Measurements from ENCODE around the gene CPNE1. TPM values are rescaled to one million over a fixed set of nuclear protein-coding genes. Genes with fewer than 3 reads are reported as not detected.

The CPNE1 gene
- total RNA-seq, 1 experiment from 2014 or later: 155 TPM

DNA sequence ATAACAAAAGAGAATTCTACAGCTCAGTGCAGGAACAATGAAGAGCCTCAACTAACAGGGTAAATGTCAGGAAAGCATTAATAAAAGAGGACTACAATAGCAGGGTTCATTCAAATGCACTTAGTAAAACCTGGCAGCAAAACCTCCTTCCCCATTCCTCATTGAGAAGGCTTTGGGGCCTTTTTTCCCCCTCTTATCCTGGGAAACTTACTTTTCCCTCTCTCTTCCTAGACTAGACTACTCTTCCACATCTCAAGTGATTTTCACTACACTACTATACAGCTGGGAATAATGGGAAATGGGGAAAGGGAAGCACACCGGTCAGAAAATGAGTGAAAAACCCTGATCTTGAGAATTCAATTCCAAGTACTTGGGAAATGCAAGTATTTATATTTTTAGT lies 44.6 kb upstream of the CPNE1 start:
- no peak overlapping the region for H3K4ac ChIP-seq (ENCODE audit: low read depth, low read length)
- H3K14ac ChIP-seq (ENCODE audit: insufficient read depth, low read length): no peak overlapping the region
- H4K20me1 ChIP-seq (ENCODE audit: control insufficient read depth, insufficient read depth, insufficient read length): no peaks in the 10 kb centered on the region
- H2BK5ac ChIP-seq (ENCODE audit: insufficient read length, low read length): no peak overlapping the region
- H3K18ac ChIP-seq (ENCODE audit: insufficient read length, low read depth, low read length): no peak overlapping the region
- H4K5ac ChIP-seq (ENCODE audit: insufficient read length, low read depth, low read length): no peak overlapping the region
- no peaks in the 10 kb centered on the region for H3K4me1 ChIP-seq (ENCODE audit: insufficient read depth, low read length)
- no CpG with 5 or more reads among the region's 1 CpG for WGBS (ENCODE audit: extremely low coverage, insufficient read length, low lambda C conversion rate)
- Mint-ChIP-seq H3K36me3 (ENCODE audit: insufficient read depth in 1 of 3, low read depth in 3 of 3) (peaks cover 54 to 91% (median 90%) of the 10 kb centered on the region in 3 experiments; a peak in 6 of 7 replicates), H3K4me1 (peaks cover 3 to 7% of the 10 kb centered on the region in 2 experiments), H3K27me3 (ENCODE audit: low read depth) (no peaks in the 10 kb centered on the region), H3K9me3 (no peaks in the 10 kb centered on the region), H3K27ac (peak overlapping the region in 2 of 3 experiments; percentile 76; a peak in 4 of 7 replicates), H3K4me3 (no peak overlapping the region; a peak in 1 of 5 replicates)
- H3T11ph ChIP-seq (ENCODE audit: low read length): no peak overlapping the region
- H2BK20ac ChIP-seq (ENCODE audit: low read depth, low read length, poor library complexity, severe bottlenecking): no peak overlapping the region
- no peaks in the 10 kb centered on the region for H3K27me3 ChIP-seq (ENCODE audit: insufficient read depth, low read length)
- no peaks in the 10 kb centered on the region for H3K9me3 ChIP-seq (ENCODE audit: control insufficient read depth, low read depth, low read length)
- H3K79me2 ChIP-seq (ENCODE audit: insufficient read depth, low read length): no peaks in the 10 kb centered on the region
- DNase-seq: no peak
- H3K27ac ChIP-seq (ENCODE audit: insufficient read length, low read depth, low read length): no peak overlapping the region
- H3K9ac ChIP-seq (ENCODE audit: extremely low read depth, insufficient read length, low read length): no peak overlapping the region
- H3K56ac ChIP-seq (ENCODE audit: insufficient read length, low read depth, low read length): no peak overlapping the region
- H3K79me1 ChIP-seq (ENCODE audit: insufficient read depth, low read depth, low read length, poor library complexity, severe bottlenecking): no peaks in the 10 kb centered on the region
- no peaks in the 10 kb centered on the region for H3K23me2 ChIP-seq (ENCODE audit: insufficient read length, low read depth, low read length, poor library complexity, severe bottlenecking)
- TF ChIP-seq CTCF (conservative IDR thresholded peaks at IDR 0.05): no peak
- no peak overlapping the region for H2AFZ ChIP-seq (ENCODE audit: low read length)
- H3K4me2 ChIP-seq (ENCODE audit: insufficient read depth, insufficient read length, low read length): no peak overlapping the region
- no peak overlapping the region for H4K8ac ChIP-seq (replicated peaks; ENCODE audit: insufficient read length, low read depth, low read length)
- H3K23ac ChIP-seq (ENCODE audit: insufficient read length, low read depth, low read length): no peak overlapping the region
- no peak overlapping the region for H2BK15ac ChIP-seq (ENCODE audit: low read depth, low read length)
- no peak overlapping the region for H2AK5ac ChIP-seq (ENCODE audit: insufficient read length, low read length)
- no peak overlapping the region for H4K91ac ChIP-seq (ENCODE audit: insufficient read length, low read depth, low read length)
- no peak overlapping the region for H2BK12ac ChIP-seq (ENCODE audit: insufficient read length, low read depth, low read length)
- no peak overlapping the region for H2BK120ac ChIP-seq (ENCODE audit: low read depth, low read length, poor library complexity, severe bottlenecking)

Measured in H9 (cell line).